ENCODE measurements around the gene DPP10.

Gene DPP10

DNA sequence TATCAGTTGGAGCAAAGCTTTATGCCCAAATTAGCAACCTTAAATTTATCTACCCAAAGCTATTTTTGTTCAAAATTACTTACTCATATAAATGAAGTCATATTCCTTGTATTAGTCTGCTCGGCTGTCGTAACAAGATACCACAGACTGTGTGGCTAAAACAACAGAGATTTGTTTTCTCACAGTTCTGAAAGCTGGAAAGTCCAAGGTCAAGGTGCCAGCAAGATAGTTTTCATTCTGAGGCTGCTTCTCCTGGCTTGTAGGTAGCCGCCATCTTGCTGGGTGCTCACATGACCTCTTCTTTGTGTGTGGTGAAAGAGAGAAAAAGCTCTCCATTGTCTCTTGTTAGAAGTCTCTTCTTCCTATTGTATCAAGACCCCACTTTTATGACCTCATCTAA is 15.7 kb upstream of the DPP10 start:
- TF ChIP-seq, protein P1, sequence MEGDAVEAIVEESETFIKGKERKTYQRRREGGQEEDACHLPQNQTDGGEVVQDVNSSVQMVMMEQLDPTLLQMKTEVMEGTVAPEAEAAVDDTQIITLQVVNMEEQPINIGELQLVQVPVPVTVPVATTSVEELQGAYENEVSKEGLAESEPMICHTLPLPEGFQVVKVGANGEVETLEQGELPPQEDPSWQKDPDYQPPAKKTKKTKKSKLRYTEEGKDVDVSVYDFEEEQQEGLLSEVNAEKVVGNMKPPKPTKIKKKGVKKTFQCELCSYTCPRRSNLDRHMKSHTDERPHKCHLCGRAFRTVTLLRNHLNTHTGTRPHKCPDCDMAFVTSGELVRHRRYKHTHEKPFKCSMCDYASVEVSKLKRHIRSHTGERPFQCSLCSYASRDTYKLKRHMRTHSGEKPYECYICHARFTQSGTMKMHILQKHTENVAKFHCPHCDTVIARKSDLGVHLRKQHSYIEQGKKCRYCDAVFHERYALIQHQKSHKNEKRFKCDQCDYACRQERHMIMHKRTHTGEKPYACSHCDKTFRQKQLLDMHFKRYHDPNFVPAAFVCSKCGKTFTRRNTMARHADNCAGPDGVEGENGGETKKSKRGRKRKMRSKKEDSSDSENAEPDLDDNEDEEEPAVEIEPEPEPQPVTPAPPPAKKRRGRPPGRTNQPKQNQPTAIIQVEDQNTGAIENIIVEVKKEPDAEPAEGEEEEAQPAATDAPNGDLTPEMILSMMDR (conservative IDR thresholded peaks at IDR 0.05; ENCODE audit: low read length) = no peak

DNA sequence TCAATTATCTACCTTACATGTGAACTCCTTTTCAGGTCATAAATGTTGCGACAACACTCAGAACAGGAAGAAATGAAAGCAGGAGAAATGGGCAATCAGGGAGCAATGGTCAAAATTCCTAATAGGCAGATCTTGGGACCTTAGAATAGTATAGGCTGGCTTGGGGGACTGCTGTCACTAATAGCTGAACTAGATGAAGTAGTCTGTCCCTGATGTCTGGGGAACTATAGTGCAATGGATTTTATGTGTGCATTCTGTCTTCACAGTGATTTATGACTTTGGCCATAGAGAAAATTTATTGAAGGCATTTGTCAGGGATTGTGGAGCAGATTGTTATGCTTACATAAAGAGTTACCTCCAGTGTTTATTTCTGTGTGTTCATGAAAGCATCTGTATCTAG is 6.1 kb upstream of the DPP10 start:
- DNase-seq (ENCODE audit: low read depth) = no peak
- TF ChIP-seq, protein P1 (conservative IDR thresholded peaks at IDR 0.05; ENCODE audit: low read length) = no peak
- H3K4me3 ChIP-seq (ENCODE audit: low read length) = no peak overlapping the region

More for the DNA sequence above, 15.7 kb upstream of the DPP10 start:
- no peak for DNase-seq (ENCODE audit: low read depth)
- no peak overlapping the region for H3K4me3 ChIP-seq (ENCODE audit: low read length)

DNA sequence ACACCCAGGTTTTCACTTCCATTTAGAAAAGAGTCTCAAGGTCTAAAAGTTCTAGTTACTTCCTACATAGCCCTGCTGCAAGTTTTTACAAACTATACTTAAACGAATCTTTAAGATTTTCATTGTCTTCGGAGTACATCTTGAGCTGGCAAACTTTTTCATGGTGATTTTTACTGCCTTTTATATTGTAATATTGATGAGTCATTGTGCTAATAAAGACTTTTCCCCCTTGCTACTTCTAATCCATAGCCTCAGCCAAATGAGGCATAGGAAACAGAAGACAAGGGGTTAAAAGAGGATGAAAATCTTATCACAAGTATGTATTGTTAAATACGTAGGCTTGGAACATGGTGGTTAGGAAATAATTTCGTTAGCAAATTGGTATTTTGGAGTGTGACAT is 4.1 kb downstream of the DPP10 start:
- TF ChIP-seq, protein P1 (conservative IDR thresholded peaks at IDR 0.05; ENCODE audit: low read length) = no peak
- no peak overlapping the region for H3K4me3 ChIP-seq (ENCODE audit: low read length)
- DNase-seq (ENCODE audit: low read depth) = no peak

DNA sequence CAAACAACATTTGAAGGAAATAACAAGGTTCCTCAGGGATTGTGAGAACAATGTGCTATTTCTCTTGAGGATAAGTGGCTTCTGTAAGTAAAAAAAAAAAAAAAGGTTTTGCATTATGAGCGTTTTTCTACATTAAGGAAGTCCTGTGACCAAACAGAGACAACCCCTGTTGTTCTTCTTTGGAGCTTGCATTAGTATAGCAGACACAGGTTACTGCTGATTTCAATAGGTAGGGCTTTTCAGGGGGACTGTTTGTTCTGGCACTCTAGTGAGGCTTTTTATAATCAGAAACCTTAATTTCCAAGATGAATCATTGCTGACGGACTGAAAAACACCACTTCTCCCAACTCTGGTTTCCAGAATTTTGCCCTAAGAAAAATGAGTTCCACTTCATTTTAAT is 8.2 kb downstream of the DPP10 start:
- TF ChIP-seq, protein P1 (conservative IDR thresholded peaks at IDR 0.05; ENCODE audit: low read length) = no peak
- DNase-seq (ENCODE audit: low read depth) = no peak
- no peak overlapping the region for H3K4me3 ChIP-seq (ENCODE audit: low read length)

DNA sequence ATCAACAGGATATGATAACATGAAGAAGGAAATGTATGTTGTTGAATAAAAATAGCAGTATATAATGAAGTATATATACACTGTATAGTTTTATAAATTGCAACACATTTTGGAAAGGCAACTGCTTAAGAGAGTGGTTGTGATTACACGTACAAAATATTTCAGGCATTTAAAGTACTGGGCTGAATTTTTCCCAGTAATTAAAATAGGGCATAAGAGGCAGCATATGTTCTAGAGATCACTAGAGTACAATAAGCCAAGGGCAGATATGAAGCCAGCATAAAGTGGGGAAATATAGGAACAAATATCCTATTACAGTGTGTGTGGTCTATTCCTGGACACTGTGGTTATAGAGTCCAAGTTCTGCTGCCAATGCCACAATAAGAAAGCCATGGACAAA is 14.1 kb downstream of the DPP10 start:
- TF ChIP-seq, protein P1 (conservative IDR thresholded peaks at IDR 0.05; ENCODE audit: low read length) = no peak
- no peak overlapping the region for H3K4me3 ChIP-seq (ENCODE audit: low read length)
- DNase-seq (ENCODE audit: low read depth) = no peak

DNA sequence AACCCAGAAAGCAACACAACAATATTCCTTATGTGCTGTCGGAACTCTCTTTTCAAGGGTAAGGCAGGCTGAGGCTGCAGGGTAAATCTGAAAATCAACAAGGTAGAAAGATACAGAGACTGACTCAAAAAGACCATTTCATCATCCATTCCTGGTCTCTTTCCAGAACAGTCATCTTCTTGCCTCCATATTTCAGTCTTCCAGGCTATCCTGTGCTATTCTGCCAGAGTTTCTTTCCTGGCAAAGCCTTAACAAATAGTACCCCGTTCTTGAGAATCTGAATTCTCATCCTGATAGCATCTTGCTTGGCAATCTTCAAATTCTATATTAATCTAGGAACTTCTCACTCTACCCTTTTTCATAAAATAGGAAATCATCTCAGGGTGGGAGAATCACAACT is 15.5 kb downstream of the DPP10 start:
- no peak overlapping the region for H3K4me3 ChIP-seq (ENCODE audit: low read length)
- no peak for DNase-seq (ENCODE audit: low read depth)
- TF ChIP-seq, protein P1 (conservative IDR thresholded peaks at IDR 0.05; ENCODE audit: low read length) = no peak

DNA sequence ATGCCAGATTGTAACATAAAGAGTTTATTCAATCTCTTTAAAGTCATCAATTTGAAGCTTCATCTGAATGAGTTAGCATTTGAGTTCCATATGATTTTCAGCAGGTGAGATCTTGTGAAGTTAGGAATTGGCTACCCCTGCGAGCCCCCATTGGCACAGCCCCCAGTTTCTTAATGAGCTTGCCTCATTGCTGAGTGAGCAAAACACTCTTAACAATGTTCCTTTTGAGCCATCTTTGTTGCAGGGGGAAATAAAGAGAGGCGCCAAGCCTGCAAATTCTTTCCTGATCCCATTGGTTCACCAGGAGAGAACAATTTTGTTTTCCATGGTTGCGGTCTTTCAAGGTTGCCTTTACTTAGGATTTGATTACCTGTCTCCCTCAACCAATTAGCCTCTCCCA is 18.7 kb downstream of the DPP10 start:
- no peak overlapping the region for H3K4me3 ChIP-seq (ENCODE audit: low read length)
- TF ChIP-seq, protein P1 (conservative IDR thresholded peaks at IDR 0.05; ENCODE audit: low read length) = no peak
- no peak for DNase-seq (ENCODE audit: low read depth)
